Astrocyte of the cerebellum (primary cell): ENCODE data around the gene WFIKKN1.

Experiments
- DNase-seq: peaks from one replicate; pipeline ENCODE4 v3.0.0-alpha.2; 2011; ENCODE audit warnings: low read depth
- H3K4me3 ChIP-seq: 2 replicates; pipeline ENCODE4 v1.5.1; 2011; ENCODE audit warnings: mild to moderate bottlenecking, low read depth, low read length, moderate library complexity
- CTCF ChIP-seq: IDR thresholded peaks from 2 replicates; pipeline ENCODE4 v1.5.1; 2012; ENCODE audit warnings: low read length, low read depth, moderate library complexity, mild to moderate bottlenecking; ENCODE audit errors: missing control alignments
- in situ Hi-C: cut with HindIII; loops from 2 replicates; pipeline ENCODE4 v1.10.0; 2017; ENCODE audit warnings: low sequenced_read_pairs

WFIKKN1 gene

GRCh38 chr16:662597-662996, 31.8 kb downstream of the WFIKKN1 start:
- no peak for TF ChIP-seq CTCF
- no peak overlapping the region for H3K4me3 ChIP-seq

DNA sequence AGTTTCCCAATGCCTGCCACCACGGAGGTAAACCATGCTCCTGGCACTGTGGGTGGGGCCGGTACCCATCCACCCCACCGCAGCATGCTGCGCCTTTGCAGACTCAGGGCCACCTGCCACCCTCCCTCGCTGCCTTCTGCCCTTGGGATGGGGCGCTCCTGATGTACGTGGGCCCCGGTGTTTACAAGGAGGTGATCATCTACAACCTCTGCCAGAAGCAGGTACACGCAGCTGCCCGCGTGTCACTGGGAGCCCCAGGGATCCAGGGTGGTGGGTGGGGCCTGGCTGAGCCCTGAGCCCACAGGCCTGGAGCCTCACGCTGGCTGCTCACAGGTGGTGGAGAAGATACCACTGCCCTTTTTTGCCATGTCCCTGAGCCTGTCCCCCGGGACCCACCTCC, 35.8 kb downstream of the WFIKKN1 start:
- in situ Hi-C loops: no loop called here
- TF ChIP-seq CTCF: no peak
- H3K4me3 ChIP-seq: no peak overlapping the region
- DNase-seq: no peak

More at GRCh38 chr16:662597-662996, 31.8 kb downstream of the WFIKKN1 start:
- no peak for DNase-seq
- in situ Hi-C loops: no loop called here

GRCh38 chr16:667113-667779, 36.5 kb downstream of the WFIKKN1 start:
- no peak for TF ChIP-seq CTCF
- H3K4me3 ChIP-seq: no peak overlapping the region
- no peak for DNase-seq
- in situ Hi-C loops: no loop called here

- in situ Hi-C loops: no loop called here
- TF ChIP-seq CTCF: peak; percentile 65
- DNase-seq: peak; percentile 68
- H3K4me3 ChIP-seq: peak within 1 kb of the TSS; percentile 94
These were observed 37.2 kb downstream of the WFIKKN1 start, which contains the start of gene RHOT2 for GRCh38 chr16:667780-668518. RHOT2 (plus strand) TSS chr16:668132; CDS start chr16:668200, 68 bp downstream.

- in situ Hi-C loops: no loop called here
- H3K4me3 ChIP-seq: peak overlapping the region; percentile 94
- DNase-seq: no peak
- no peak for TF ChIP-seq CTCF
These were observed 37.9 kb downstream of the WFIKKN1 start for GRCh38 chr16:668519-669171.

DNA sequence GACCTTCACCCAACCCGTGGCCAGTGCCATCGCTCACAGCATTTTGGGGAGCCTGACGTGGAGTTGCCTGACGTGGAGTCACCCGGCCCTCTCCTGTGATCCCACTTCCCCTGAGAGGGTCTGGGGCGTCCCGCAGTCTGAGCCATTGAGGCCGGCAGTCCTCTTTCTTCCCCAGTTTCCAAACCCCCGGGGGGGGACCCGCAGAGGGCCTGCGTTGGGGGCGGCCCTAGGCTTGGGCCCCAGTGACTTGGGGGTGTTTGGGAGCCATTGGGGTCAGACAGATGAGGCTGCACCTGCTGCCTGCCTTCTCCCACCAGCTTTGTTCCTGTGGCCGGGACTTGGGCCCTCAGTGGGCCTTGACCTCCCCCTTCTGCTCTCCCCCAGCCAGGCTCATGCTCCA, 38.9 kb downstream of the WFIKKN1 start:
- TF ChIP-seq CTCF: no peak
- no peak overlapping the region for H3K4me3 ChIP-seq
- DNase-seq: no peak
- in situ Hi-C loops: no loop called here
